HG02973 (cell line): ENCODE results near the gene CCDC91.

Source experiments
- ATAC-seq: cut with Tn5 transposase; IDR thresholded peaks from one replicate; pipeline ENCODE4 v1.9.1; 2021; ENCODE audit warnings: moderate library complexity; ENCODE audit not compliant: unreplicated experiment

The CCDC91 gene

GRCh38 chr12:28513983-28514382 is 323.7 kb downstream of the CCDC91 start:
- no peak for ATAC-seq

- ATAC-seq, result no peak
Measured at GRCh38 chr12:28517101-28517500, 326.8 kb downstream of the CCDC91 start.

DNA sequence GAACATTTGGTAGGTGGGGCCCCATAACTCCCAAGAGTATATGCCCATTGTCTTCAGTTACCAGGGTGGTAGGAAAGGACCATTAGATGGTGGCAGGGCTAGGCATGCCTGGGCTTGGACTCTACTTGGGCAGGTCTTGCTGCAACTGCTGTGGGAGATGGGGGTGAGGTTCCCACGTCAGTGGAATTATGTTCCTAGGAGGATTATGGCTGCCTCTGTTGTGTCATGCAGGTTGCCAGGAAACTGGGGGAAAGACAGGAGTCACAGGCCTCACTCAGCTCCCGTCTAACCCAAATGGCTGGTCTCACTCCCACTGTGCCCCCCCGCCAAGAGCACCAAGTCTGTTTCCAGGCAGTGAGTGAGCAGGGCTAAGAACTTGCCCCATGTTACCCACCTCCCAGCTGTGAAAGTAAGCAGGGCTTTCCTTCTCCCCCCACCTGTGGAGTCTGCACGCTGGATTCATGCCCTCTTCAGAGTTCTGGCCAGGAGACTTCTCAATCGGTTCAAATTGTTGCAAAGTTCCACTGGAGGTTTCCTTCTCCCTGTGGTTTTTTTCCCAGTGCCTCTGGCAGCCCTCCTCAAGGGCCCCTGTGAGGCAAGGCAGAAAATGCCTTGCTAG is 337.5 kb downstream of the CCDC91 start:
- no peak for ATAC-seq

DNA sequence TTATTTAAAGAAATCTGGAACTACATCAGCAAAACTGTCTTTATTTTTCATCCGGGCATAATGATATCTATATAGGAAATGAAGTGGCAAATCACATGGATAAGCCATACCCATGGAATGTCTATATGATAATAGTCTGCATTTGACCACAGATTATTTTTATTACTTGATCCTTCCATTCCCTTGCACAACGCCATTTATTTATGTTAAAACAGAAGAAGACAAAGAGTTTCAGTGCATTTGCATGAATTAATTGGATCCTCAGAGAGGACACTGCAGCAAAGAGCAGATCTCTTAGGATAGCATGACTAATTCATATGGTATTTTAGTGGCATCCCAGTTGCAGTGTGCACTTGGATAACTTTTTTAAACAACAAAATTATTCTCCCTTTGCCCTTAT is 345.0 kb downstream of the CCDC91 start:
- ATAC-seq, result no peak

- ATAC-seq, result no peak
Measured at GRCh38 chr12:28536088-28536487, 345.8 kb downstream of the CCDC91 start.

- no peak for ATAC-seq
Measured at GRCh38 chr12:28537474-28537873, 347.2 kb downstream of the CCDC91 start.

GRCh38 chr12:28539691-28540323 is 349.6 kb downstream of the CCDC91 start:
- ATAC-seq, result no peak

DNA sequence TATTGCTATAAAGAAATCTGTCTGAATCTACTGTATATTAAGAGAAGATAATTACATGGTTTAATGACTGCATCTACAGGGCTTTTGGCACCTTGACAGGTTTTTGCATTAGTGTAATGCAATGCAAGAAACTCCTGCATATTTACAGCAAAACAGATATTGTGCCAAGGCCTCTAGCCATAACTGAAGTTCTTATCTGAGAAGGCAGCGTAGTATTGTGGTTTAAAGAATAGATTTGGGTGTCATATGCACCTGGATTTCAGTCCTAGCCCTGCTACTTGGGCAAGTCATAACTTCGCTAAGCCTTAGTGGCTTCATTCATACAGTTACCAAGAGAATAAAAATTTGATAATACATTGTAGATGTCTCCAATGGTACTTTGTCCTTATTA is 350.1 kb downstream of the CCDC91 start:
- no peak for ATAC-seq

- ATAC-seq, result peak; percentile 61
Measured at GRCh38 chr12:28543021-28543890, 353.0 kb downstream of the CCDC91 start.

DNA sequence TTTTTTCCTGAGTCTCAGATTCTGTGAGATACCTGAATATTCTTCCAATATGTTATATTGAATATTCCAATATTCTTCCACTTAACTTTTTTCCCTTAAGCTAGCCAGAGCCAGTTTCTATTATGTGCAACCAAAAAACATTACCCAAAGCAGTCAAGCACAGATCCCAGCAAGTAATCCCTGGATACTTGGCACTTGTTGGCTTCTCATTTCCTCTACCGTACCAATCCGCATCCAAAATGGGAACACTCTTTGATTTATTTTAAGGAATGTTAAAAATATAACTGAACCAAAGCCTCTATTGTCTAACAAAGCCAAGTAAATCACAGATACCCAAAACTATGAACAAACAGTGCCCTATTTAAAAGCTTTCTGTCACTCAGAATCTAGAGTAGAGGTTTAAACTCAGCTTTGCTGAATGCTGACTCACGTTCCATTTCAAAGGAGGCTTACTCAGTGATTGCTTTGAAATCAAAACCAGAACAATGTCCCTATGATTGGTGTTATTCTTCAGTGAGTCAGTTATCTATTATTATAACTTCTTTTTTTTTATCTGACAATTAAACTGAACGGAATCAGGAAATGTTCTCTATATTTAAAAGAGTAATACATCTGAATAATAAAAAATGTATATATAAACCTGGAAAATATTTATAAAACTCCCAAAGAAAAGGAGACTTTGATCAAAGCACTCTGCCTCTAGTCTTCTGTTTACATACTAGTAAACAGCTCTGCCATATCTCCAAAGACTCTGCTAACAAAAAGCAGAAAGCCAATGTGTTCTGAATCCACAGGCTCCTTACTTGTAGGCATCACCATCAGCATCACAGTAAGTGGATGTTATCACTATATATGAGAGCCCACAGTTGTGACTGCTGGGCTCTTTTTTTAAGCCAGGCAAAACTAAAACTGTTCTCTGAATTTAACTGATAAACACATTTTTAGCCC is 360.8 kb downstream of the CCDC91 start:
- no peak for ATAC-seq

GRCh38 chr12:28552251-28552970 is 362.2 kb downstream of the CCDC91 start:
- ATAC-seq, result no peak

DNA sequence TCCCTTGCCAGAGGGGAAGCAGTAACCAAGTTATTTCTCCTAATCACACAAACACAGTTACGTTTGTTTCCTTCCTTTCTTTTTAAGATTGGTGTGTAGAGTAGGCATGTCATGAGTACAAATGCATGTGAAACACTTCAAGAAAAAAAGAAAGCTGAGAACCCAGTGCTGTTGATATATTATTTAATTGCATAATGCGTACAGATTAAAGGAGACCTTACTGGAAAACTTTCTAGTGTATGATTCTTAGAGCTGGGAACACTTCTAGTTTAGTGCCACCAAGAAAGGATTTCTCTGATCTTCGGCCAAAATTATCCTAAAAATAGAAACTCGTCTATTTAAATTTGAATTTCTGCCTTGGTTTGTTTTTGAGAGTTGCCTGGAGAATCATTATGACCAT is 365.5 kb downstream of the CCDC91 start:
- no peak for ATAC-seq

- no peak for ATAC-seq
Measured at GRCh38 chr12:28558250-28558649, 368.0 kb downstream of the CCDC91 start.

DNA sequence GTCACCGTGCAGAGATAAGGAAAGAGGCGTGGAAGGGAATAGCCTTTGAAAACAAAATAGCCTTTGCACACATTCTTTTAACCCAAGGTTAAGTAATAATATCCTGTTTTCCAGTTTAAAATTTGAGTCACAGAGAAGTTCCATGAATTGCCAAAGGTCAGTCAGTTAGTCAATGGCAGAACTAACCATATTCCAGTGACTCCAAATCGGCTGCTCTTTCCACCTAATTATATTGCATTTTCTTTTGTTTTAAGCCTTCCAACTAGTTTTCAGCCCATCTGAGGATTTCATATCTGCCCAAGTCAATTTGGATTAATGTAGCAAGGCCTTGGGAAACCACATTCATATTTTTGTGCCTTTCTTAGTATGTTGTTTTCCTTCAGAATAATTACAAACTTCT is 373.0 kb downstream of the CCDC91 start:
- no peak for ATAC-seq

GRCh38 chr12:28563936-28564335 is 373.7 kb downstream of the CCDC91 start:
- no peak for ATAC-seq

DNA sequence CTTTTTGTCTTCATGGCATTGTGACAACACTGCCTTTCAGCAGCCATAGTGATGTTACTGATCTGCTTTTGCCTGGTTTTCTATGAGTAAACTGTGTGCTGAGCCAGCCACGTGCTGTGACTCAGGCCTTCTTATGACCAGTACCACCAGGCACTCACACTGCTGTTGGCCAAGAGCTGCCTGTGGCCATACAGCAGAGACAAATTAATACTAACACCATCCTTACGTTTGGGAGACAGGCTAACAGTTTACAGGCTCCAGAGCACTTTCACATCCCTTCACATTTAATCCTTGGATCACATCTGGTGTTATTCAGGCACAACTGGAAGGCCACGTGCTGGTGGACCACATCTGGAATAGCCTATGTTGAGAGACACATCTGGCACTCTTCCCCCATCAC is 377.9 kb downstream of the CCDC91 start:
- ATAC-seq, result no peak

- no peak for ATAC-seq
Measured at GRCh38 chr12:28568704-28569103, 378.4 kb downstream of the CCDC91 start.

- ATAC-seq, result no peak
Measured at GRCh38 chr12:28569698-28570411, 379.6 kb downstream of the CCDC91 start.

- ATAC-seq, result no peak
Measured at GRCh38 chr12:28570811-28571210, 380.6 kb downstream of the CCDC91 start.
